GM12801 (cell line): ENCODE measurements around the gene C14orf119.

Experiments
- TF ChIP-seq, protein P1 (sequence below): IDR thresholded peaks from one replicate; pipeline ENCODE4 v1.5.1; 2011; ENCODE audit warnings: control low read depth; ENCODE audit not compliant: insufficient read length; ENCODE audit errors: extremely low read depth

C14orf119 gene

GRCh38 chr14:23102801-23103200 is 7.5 kb downstream of the C14orf119 start:
- TF ChIP-seq, protein P1, sequence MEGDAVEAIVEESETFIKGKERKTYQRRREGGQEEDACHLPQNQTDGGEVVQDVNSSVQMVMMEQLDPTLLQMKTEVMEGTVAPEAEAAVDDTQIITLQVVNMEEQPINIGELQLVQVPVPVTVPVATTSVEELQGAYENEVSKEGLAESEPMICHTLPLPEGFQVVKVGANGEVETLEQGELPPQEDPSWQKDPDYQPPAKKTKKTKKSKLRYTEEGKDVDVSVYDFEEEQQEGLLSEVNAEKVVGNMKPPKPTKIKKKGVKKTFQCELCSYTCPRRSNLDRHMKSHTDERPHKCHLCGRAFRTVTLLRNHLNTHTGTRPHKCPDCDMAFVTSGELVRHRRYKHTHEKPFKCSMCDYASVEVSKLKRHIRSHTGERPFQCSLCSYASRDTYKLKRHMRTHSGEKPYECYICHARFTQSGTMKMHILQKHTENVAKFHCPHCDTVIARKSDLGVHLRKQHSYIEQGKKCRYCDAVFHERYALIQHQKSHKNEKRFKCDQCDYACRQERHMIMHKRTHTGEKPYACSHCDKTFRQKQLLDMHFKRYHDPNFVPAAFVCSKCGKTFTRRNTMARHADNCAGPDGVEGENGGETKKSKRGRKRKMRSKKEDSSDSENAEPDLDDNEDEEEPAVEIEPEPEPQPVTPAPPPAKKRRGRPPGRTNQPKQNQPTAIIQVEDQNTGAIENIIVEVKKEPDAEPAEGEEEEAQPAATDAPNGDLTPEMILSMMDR = no peak

- TF ChIP-seq, protein P1 = no peak
Measured at GRCh38 chr14:23103581-23103980, 8.3 kb downstream of the C14orf119 start.

- TF ChIP-seq, protein P1 = no peak
Measured at GRCh38 chr14:23104070-23104590, 8.8 kb downstream of the C14orf119 start.

- TF ChIP-seq, protein P1 = no peak
Measured at GRCh38 chr14:23104591-23105347, 9.5 kb downstream of the C14orf119 start, which contains the start of gene CIROP. Gene CIROP, minus strand, starts transcription at chr14:23104989. Its CDS starts 69 bp downstream, at chr14:23104920.

DNA sequence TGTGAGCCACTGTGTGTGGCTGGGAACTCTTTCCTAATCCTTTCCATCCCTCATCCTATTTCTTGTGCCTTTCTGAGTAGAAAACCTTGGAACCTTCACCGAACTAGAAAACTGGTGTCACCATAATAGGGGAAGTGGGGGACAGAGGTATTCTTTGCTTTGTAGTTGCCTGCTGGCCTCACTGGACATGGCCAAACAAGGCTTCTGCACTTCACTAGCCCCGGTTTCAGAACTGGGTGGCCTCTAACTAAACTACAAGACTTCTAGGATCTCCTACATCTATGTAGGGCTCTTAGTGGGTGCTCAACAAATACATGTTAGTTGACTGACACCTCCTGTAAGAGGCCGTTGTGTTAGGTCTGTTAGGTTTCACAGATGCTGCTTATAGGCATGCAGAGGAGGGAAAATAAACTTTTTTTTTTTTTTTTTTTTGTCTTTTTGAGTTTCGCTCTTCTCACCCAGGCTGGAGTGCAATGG is 10.1 kb downstream of the C14orf119 start:
- TF ChIP-seq, protein P1 = no peak

- TF ChIP-seq, protein P1 = no peak
Measured at GRCh38 chr14:23106747-23107045, 11.4 kb downstream of the C14orf119 start.

DNA sequence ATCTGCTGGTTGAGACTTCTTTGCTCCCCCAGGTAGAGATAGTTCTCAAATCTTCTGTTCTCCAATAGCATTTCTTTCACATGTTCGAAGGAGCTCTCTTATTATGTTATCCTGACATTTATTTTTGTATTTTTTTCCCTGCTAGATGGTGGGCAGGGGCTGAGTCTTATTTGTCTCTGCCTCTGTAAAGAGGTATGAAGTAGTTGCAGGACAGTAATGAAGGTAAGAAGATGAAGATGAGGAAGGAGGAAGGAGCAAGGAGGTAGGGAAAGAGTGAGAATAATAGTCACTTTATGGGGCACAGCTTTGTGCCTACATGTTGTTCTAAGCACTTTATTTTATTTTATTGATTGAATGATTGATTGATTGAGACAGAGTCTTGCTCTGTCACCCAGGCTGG is 14.5 kb downstream of the C14orf119 start:
- TF ChIP-seq, protein P1 = no peak
